Measurements from ENCODE around the gene ABCB6. TPM values are rescaled to one million over a fixed set of nuclear protein-coding genes. Genes with fewer than 3 reads are reported as not detected.
A peak's percentile ranks its signal among the peaks of the same experiment; 100 is the strongest.

Gene ABCB6
- total and polyA plus RNA-seq, 2 experiments from 2014 or later: 37.7 to 59.5 TPM

GRCh38 chr2:219246559-219246958 lies 27.8 kb upstream of the ABCB6 start:
- no peaks in the 10 kb centered on the region for H4K20me1 ChIP-seq (ENCODE audit: insufficient read depth, poor library complexity, severe bottlenecking)
- no peak overlapping the region for H2AFZ ChIP-seq
- H3K27ac ChIP-seq: peak overlapping the region; percentile 35
- peak overlapping the region; percentile 89 for H3K4me2 ChIP-seq
- H3K9me3 ChIP-seq (ENCODE audit: low read depth): no peaks in the 10 kb centered on the region
- H3K79me2 ChIP-seq: peaks cover 22% of the 10 kb centered on the region
- DNase-seq (ENCODE audit: low spot score): no peak
- H3K27me3 ChIP-seq: no peaks in the 10 kb centered on the region
- H3K9me2 ChIP-seq (replicated peaks; ENCODE audit: insufficient read depth): no peaks in the 10 kb centered on the region
- H3K4me1 ChIP-seq (ENCODE audit: insufficient read depth): peaks cover 39% of the 10 kb centered on the region
- 99% methylated on average over 10 of the region's 10 CpGs for WGBS (ENCODE audit: low lambda C conversion rate, missing lambda C conversion rate)
- H3K4me3 ChIP-seq: no peak overlapping the region
- H3K36me3 ChIP-seq (replicated peaks; ENCODE audit: insufficient read depth, low read depth): no peaks in the 10 kb centered on the region
- no peak for TF ChIP-seq EZH2 (IDR thresholded peaks at IDR 0.05; ENCODE audit: borderline replicate concordance)
- no peak for TF ChIP-seq EZH2phosphoT487 (IDR thresholded peaks at IDR 0.05; ENCODE audit: low read depth, severe bottlenecking, unreplicated experiment)
- TF ChIP-seq CTCF (IDR thresholded peaks at IDR 0.05; ENCODE audit: poor library complexity): no peak

GRCh38 chr2:219245899-219246230 lies 27.1 kb upstream of the ABCB6 start:
- Histone ChIP-seq H3K9me3 (ENCODE audit: low read depth) (no peaks in the 10 kb centered on the region), H3K79me2 (peaks cover 22% of the 10 kb centered on the region), H3K27ac (peak overlapping the region; percentile 93), H3K27me3 (no peaks in the 10 kb centered on the region), H3K4me1 (ENCODE audit: insufficient read depth) (peaks cover 39% of the 10 kb centered on the region), H3K9me2 (replicated peaks; ENCODE audit: insufficient read depth) (no peaks in the 10 kb centered on the region), H3K36me3 (replicated peaks; ENCODE audit: insufficient read depth, low read depth) (no peaks in the 10 kb centered on the region), H3K4me3 (peak overlapping the region; percentile 48), H4K20me1 (ENCODE audit: insufficient read depth, poor library complexity, severe bottlenecking) (no peaks in the 10 kb centered on the region), H2AFZ (peak overlapping the region; percentile 57), H3K4me2 (peak overlapping the region; percentile 89)
- WGBS (ENCODE audit: low lambda C conversion rate, missing lambda C conversion rate): 34% methylated on average over 10 of the region's 10 CpGs
- peak; percentile 34 for DNase-seq (ENCODE audit: low spot score)
- no peak for TF ChIP-seq EZH2phosphoT487 (IDR thresholded peaks at IDR 0.05; ENCODE audit: low read depth, severe bottlenecking, unreplicated experiment)
- TF ChIP-seq CTCF (IDR thresholded peaks at IDR 0.05; ENCODE audit: poor library complexity): no peak
- TF ChIP-seq EZH2 (IDR thresholded peaks at IDR 0.05; ENCODE audit: borderline replicate concordance): no peak

GRCh38 chr2:219245148-219245898 lies 26.6 kb upstream of the ABCB6 start, which contains the start of the genes GLB1L and STK16:
GLB1L (minus strand) TSS chr2:219245444; CDS start chr2:219243573, 1,871 bp downstream.
STK16 (plus strand) TSS chr2:219245479; CDS start chr2:219246000, 521 bp downstream.
- peak within 1 kb of the TSS; percentile 93 for H3K27ac ChIP-seq
- peak within 1 kb of the TSS; percentile 89 for H3K4me2 ChIP-seq
- DNase-seq (ENCODE audit: low spot score): peak; percentile 95
- no peaks in the 10 kb centered on the region for H3K36me3 ChIP-seq (replicated peaks; ENCODE audit: insufficient read depth, low read depth)
- H3K4me3 ChIP-seq: peak within 1 kb of the TSS; percentile 48
- TF ChIP-seq EZH2 (IDR thresholded peaks at IDR 0.05; ENCODE audit: borderline replicate concordance): no peak
- TF ChIP-seq EZH2phosphoT487 (IDR thresholded peaks at IDR 0.05; ENCODE audit: low read depth, severe bottlenecking, unreplicated experiment): no peak
- no peak for TF ChIP-seq CTCF (IDR thresholded peaks at IDR 0.05; ENCODE audit: poor library complexity)
- peak within 1 kb of the TSS; percentile 86 for H2AFZ ChIP-seq
- H3K9me2 ChIP-seq (replicated peaks; ENCODE audit: insufficient read depth): no peaks in the 10 kb centered on the region
- WGBS (ENCODE audit: low lambda C conversion rate, missing lambda C conversion rate): 1% methylated on average over 46 of the region's 46 CpGs
- peaks cover 22% of the 10 kb centered on the region for H3K79me2 ChIP-seq
- H3K9me3 ChIP-seq (ENCODE audit: low read depth): no peaks in the 10 kb centered on the region
- peaks cover 36% of the 10 kb centered on the region for H3K4me1 ChIP-seq (ENCODE audit: insufficient read depth)
- H4K20me1 ChIP-seq (ENCODE audit: insufficient read depth, poor library complexity, severe bottlenecking): no peaks in the 10 kb centered on the region
- H3K27me3 ChIP-seq: no peaks in the 10 kb centered on the region

Measured in hepatocyte (in vitro differentiated cells).